AG04450 (cell line): Measurements from ENCODE around the gene AVP. TPM values are rescaled to one million over a fixed set of nuclear protein-coding genes. Genes with fewer than 3 reads are reported as not detected.

Experiments used
- CTCF ChIA-PET: fragments of 300-600, 350-600 bp; formaldehyde crosslinking; extraction: SDS; loops from one replicate; lab custom pipeline; 2022; ENCODE audit warnings: antibody characterized with exemption, inconsistent platforms; lab: Charles Lee
- POLR2A ChIA-PET: fragments of 350-600 bp; formaldehyde crosslinking; extraction: SDS; loops from one replicate; lab custom pipeline; 2021; ENCODE audit warnings: antibody characterized with exemption, inconsistent platforms; lab: Yijun Ruan, JAX
- DNase-seq: peaks from one replicate; pipeline ENCODE4 v3.0.0-alpha.2; 2011; ENCODE audit warnings: low read depth, low spot score
- H3K27ac ChIP-seq: one replicate; pipeline ENCODE4 v1.5.1; 2012; ENCODE audit warnings: low read depth, low read length, control low read depth
- H3K27me3 ChIP-seq: one replicate; pipeline ENCODE4 v1.6.0; 2012; ENCODE audit warnings: low read length; ENCODE audit not compliant: control insufficient read depth, insufficient read depth
- H3K4me3 ChIP-seq: 2 replicates; pipeline ENCODE4 v1.5.1; 2011; ENCODE audit warnings: mild to moderate bottlenecking, low read depth, low read length, control low read depth
- H3K9me3 ChIP-seq: 2 replicates; pipeline ENCODE4 v1.5.1; 2012; ENCODE audit warnings: low read length; ENCODE audit not compliant: control insufficient read depth, insufficient read depth
- CTCF ChIP-seq: IDR thresholded peaks from 2 replicates; pipeline ENCODE4 v1.5.1; 2011; ENCODE audit warnings: low read depth, low read length, control low read depth, inconsistent platforms
- polyA plus RNA-seq: library from polyadenylated mRNA; depleted of rRNA; stranded (reverse); fragments of >200 nt; gene quantifications from 2 replicates; pipeline ENCODE4 v1.2.3, GENCODE V29; 2011

The AVP gene
- polyA plus RNA-seq, 1 experiment = not detected

- Histone ChIP-seq H3K27me3 (peaks cover 31% of the 10 kb centered on the region), H3K9me3 (peaks cover 5% of the 10 kb centered on the region; the same call in 1 of the 2 replicates), H3K27ac (no peak within 1 kb of the TSS), H3K4me3 (peak within 1 kb of the TSS; percentile 48; the same call in 1 of the 2 replicates)
- no peak for DNase-seq
- POLR2A ChIA-PET = interaction anchor here (0.6 kb wide), 1 partner anchor 18 kb away, joined by 5 read pairs; no protein-coding TSS in a partner anchor
- TF ChIP-seq CTCF = no peak
- CTCF ChIA-PET = interaction anchor here (2.9 kb wide), 1 partner anchor 18 kb away, joined by 17 read pairs; no protein-coding TSS in a partner anchor
These were observed 12.7 kb downstream of the AVP start, which contains the start of gene OXT for GRCh38 chr20:3071610-3072529. TSS of gene OXT (plus strand) at chr20:3071620. CDS start at chr20:3071656, 36 bp downstream.

GRCh38 chr20:3071266-3071609 is 13.3 kb downstream of the AVP start:
- H3K4me3 ChIP-seq = 0 out of 2 replicates have a peak overlapping the region, but pooled peaks have one; percentile 48
- no peak for TF ChIP-seq CTCF

GRCh38 chr20:3070725-3071124 is 13.8 kb downstream of the AVP start:
- POLR2A ChIA-PET = no interaction called here
- Histone ChIP-seq H3K27ac (no peak overlapping the region), H3K9me3 (peaks cover 5% of the 10 kb centered on the region; the same call in 1 of the 2 replicates), H3K4me3 (no peak overlapping the region), H3K27me3 (peaks cover 25% of the 10 kb centered on the region)
- CTCF ChIA-PET = interaction anchor here (1.0 kb wide), 1 partner anchor 17 kb away, joined by 4 read pairs; no protein-coding TSS in a partner anchor
- no peak for DNase-seq
- no peak for TF ChIP-seq CTCF

More at GRCh38 chr20:3071266-3071609, 13.3 kb downstream of the AVP start:
- H3K27me3 ChIP-seq = peaks cover 30% of the 10 kb centered on the region
- DNase-seq = no peak
- CTCF ChIA-PET = no interaction called here
- H3K27ac ChIP-seq = no peak overlapping the region
- peaks cover 5% of the 10 kb centered on the region; the same call in 1 of the 2 replicates for H3K9me3 ChIP-seq
- POLR2A ChIA-PET = no interaction called here

- ChIA-PET POLR2A (interaction anchor here (0.5 kb wide), 1 partner anchor 214 kb away, joined by 3 read pairs; no protein-coding TSS in a partner anchor), CTCF (interaction anchor here (1.8 kb wide), 1 partner anchor 15 kb away, joined by 8 read pairs; no protein-coding TSS in a partner anchor)
- peaks cover 5% of the 10 kb centered on the region; the same call in 1 of the 2 replicates for H3K9me3 ChIP-seq
- H3K27ac ChIP-seq = no peak overlapping the region
- H3K27me3 ChIP-seq = peaks cover 18% of the 10 kb centered on the region
- no peak for TF ChIP-seq CTCF
- no peak overlapping the region for H3K4me3 ChIP-seq
- no peak for DNase-seq
These were observed 15.3 kb downstream of the AVP start for GRCh38 chr20:3068986-3069900.
